Keratinocyte (primary cell): ENCODE measurements around the gene CD44.

Source experiments
- EZH2 ChIP-seq: IDR thresholded peaks from one replicate; pipeline ENCODE4 v1.6.1; 2012; ENCODE audit warnings: inconsistent platforms, mild to moderate bottlenecking, low read length, moderate library complexity
- TF ChIP-seq, protein P1 (sequence below), 3 experiments: IDR thresholded peaks in 1 of 3; conservative IDR thresholded peaks in 1 of 3; optimal IDR thresholded peaks in 1 of 3; 2 replicates in 2 of 3; 3 replicates in 1 of 3; pipeline versions ENCODE3 to v1.5.1; 2011; ENCODE audit warnings: low read length in 3 of 3, mild to moderate bottlenecking in 3 of 3, moderate library complexity in 2 of 3, control low read depth in 1 of 3, inconsistent platforms in 1 of 3; ENCODE audit not compliant: insufficient read depth in 2 of 3; ENCODE audit errors: extremely low read depth in 1 of 3

DNA sequence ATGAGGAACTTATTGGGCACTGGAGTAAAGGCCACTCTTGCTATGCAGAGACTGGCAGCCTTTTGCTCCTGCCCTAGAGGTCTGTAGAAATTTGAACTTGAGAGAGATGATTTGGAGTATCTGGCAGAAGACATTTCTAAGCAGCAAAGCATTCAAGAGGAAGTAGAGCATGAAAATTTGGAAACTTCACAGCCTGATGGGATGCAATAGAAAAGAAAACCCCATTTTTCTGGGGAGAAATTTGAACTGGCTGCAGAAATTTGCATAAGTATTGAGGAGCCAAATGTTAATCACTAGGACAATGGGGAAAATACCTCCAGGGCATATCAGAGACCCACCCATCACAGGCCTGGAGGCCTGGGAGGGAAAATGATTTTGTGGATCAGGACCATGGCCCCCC is 29.9 kb upstream of the CD44 start:
- TF ChIP-seq EZH2 = no peak
- TF ChIP-seq, protein P1, sequence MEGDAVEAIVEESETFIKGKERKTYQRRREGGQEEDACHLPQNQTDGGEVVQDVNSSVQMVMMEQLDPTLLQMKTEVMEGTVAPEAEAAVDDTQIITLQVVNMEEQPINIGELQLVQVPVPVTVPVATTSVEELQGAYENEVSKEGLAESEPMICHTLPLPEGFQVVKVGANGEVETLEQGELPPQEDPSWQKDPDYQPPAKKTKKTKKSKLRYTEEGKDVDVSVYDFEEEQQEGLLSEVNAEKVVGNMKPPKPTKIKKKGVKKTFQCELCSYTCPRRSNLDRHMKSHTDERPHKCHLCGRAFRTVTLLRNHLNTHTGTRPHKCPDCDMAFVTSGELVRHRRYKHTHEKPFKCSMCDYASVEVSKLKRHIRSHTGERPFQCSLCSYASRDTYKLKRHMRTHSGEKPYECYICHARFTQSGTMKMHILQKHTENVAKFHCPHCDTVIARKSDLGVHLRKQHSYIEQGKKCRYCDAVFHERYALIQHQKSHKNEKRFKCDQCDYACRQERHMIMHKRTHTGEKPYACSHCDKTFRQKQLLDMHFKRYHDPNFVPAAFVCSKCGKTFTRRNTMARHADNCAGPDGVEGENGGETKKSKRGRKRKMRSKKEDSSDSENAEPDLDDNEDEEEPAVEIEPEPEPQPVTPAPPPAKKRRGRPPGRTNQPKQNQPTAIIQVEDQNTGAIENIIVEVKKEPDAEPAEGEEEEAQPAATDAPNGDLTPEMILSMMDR (optimal IDR thresholded peaks at IDR 0.05 in 1 of 3, IDR thresholded peaks at IDR 0.05 in 1 of 3, conservative IDR thresholded peaks at IDR 0.05 in 1 of 3; ENCODE audit: extremely low read depth in 1 of 3, insufficient read depth in 2 of 3, low read length in 3 of 3) = no peak
